SK-N-MC (cell line): ENCODE data around the gene ADCK1.

Experiments used
- EZH2 ChIP-seq: fragments of 200-600 bp; sonication (generic); IDR thresholded peaks from one replicate; pipeline ENCODE4 v1.6.1; 2017; ENCODE audit warnings: antibody characterized with exemption
- FOXP2 ChIP-seq: optimal IDR thresholded peaks from 2 replicates; pipeline ENCODE3; 2011; ENCODE audit warnings: mild to moderate bottlenecking, moderate library complexity; ENCODE audit not compliant: insufficient read depth; ENCODE audit errors: extremely low read length, control extremely low read depth
- POLR2AphosphoS5 ChIP-seq: IDR thresholded peaks from 2 replicates; pipeline ENCODE4 v1.6.1; 2012; ENCODE audit warnings: mild to moderate bottlenecking, low read depth, low read length, borderline replicate concordance

DNA sequence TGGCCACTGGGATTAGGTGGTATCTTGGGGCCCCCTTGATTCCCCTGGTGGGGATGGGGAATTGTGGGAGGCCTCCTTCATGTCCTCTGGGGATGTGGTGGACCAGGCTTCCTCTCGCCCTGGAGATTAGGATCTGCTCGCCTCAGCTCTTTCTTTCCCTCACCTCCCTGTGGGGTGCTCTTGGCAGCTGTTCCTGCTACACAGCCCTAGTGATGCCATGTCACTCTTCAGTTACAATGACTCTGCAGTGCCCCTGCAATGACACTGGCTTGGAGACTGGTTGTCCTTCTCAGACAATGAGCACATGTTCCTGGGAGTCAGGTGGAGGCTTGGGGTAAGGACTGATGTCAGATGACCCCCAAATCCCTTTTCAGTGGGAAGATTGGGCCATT lies 83.9 kb downstream of the ADCK1 start:
- TF ChIP-seq EZH2: no peak
- peak; percentile 45; the same call in 1 of the 2 replicates for TF ChIP-seq POLR2AphosphoS5
- TF ChIP-seq FOXP2: no peak
